ENCODE measurements around the gene DDX1. TPM values are rescaled to one million over a fixed set of nuclear protein-coding genes. Genes with fewer than 3 reads are reported as not detected.

The DDX1 gene
- polyA plus RNA-seq, 1 donor, result 87.8 TPM

DNA sequence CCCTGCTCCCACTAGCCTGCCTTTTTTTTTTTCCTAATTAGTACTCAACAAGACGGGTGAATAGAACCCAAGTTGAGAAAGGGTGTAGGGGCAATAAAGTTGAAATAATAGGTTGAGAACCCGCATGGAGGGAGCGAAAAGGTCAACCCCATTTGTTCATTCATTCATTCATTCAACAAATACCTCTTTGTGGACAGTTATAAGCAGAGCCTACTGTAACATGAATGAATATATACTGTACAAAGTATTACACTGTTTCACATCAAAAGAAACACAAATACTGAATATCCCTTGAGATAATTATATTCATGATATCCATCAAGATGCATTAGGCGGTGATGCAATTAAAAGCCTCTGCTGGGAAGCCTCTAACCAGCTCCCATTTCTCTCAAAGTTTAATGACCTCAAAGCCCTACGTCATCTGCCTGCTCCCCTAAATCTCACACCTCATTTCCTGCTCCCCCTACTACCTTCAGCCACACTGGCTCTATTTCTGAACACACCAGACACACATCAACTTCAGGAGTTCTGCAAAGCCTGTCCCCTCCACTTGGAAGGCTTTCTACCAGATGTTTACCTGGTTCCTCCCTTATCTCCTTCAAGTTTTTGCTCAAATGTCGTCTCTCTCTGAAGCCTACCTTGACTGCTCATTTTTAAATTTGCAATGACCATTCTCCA, 29.2 kb upstream of the DDX1 start:
- no peak for DNase-seq

DNA sequence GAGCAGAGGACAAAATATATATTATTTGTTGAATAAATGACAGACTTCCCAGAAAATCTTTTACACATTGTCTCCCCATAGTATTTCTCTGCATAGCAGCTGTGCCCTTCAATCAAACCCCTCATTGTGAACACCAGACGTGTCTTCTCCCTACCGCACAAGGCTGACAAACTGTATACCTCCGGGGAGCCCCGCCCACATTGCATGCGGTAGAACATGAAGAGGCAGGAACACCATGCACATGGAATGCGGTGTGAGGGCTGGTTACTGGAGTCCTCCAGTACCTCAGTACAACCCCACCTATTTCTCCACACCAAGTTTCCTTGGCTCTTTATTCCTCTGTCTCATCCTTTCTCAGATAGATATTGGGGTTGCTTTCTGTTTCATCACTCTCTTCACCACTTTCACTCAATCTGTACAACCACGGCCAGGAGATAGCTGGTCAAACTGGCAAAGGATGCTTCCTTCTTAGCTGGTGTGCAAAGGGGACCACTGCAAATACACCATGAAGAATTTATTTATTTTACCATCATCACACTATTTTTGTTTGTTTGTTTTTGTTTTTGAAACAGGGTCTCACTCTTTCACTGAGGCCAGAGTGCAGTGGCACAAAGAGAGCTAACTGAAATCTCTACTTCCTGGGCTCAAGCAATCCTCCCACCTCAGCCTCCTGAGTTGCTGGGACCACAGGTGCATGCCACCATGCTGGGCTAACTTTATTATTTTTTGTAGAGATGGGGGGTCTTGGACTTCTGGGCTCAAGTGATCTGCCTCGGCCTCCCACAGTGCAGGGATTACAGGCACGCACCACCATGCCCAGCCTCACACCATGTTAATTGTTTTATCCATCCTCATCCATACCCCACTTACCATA, 28.2 kb upstream of the DDX1 start:
- DNase-seq, result no peak

DNA sequence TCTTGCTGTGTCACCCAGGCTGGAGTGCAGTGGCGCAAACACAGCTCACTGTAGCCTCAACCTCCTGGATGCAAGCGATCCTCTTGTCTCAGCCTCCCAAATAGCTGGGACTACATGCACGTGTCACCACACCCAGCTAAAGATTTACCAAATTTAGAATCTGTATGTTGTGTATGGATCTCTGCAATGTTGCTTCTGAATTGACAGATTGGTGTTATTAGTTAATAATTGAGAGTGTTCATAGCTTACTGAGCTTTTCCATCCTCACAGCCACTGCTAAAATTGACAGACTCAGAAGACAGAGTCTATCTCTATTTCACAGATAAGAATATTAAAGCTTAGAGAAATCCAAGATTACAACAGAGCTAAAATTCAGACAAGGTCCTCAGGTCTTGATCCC, 26.3 kb upstream of the DDX1 start:
- DNase-seq, result no peak

DNA sequence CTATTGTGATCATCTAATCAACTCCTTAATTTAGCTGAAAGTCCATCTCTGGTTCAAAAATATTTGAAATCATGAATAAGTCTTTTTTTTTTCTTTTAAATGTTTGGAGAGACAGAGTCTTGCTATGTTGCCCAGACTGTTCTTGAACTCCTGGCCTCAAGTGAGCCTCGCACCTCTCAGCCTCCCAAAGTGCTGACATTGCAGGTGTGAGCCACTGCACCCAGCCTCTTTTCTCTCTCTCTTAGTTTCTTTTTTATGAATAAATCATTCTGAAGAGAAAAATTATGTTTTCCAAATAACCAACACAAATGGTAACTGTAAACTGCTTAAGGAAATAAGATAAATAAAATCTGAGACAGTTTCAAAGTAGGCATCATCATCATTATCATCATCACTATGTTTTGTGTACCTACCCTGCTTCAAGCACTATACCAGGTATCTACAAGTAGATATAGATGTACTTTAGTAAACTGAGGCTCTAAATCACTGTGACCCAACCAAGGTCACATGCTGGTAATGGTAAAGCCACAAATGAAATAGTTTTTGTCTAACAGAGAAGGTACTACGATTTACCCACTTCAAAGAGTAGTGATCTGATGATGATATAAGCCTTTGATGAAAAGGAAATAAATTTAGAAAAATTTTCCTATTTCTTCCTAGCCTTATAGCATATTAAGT, 25.5 kb upstream of the DDX1 start:
- DNase-seq, result no peak

DNA sequence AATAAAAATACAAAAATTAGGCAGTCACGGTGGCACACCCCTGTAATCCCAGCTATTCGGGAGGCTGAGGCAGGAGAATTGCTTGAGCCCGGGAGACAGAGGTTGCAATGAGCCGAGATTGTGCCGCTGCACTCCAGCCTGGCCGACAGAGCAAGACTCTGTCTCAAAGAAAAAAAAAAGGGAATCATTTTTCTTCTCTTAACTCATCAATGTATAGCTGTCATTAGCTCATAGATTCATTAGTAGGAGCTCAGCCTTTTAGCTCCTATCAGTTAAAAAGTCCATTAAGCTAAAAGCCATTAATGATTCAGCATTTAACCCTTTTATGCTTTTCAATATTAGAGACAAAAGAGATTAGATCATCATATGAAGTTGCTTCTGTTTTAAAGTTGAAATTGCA, 24.8 kb upstream of the DDX1 start:
- no peak for DNase-seq

DNA sequence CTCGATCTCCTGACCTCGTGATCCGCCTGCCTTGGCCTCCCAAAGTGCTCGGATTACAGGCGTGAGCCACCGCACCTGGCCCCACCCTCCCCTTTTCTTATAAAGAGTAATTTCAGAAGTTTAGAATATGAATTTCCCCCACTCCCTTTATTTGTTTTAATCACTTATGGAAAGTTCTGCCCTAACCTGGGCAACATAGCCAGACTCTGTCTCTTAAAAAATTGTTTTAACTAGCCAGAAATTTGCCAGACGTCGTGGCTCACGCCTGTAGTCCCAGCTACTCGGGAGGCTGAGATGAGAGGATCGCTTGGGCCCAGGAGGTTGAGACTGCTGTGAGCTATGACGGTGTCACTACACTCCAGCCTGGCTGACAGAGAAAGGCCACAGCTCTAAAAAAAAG, 22.8 kb upstream of the DDX1 start:
- no peak for DNase-seq

DNA sequence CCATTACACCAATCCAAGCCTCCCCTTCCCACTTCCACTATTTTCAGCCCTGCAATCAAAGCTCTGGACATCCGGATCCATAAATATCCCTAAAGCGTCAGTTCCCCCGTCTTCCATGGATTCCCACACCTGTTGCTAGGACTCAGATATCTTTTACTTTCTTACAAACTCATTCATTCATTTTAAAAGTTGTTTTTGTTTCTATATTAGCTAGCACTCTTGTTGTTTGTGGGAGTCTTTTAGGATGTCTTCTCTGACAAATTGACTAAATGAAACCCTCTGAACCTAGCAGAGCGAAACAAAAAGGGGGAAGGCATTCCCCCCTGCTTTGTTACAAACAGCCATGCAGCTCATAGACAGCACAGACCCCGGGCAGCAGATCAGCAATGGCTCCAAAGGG, 21.6 kb upstream of the DDX1 start:
- no peak for DNase-seq

DNA sequence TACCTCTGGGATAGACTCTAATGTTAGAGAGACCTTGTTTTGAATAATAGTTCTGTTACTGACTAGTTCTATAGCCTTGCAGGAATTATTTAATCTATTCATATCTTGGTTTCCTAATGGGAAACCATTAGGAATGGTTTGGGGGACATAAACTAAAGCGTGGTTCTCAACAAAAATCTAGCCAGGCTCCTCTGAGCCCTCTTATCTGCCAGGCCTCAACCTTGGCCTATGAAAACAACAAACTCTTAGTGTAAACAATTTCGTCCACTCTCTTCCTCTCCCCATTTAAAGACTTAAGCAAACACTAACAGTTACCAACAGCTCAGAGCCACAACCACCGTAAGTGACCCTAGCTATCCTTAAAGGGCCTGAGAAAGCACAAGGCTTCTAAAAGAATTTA, 19.9 kb upstream of the DDX1 start:
- no peak for DNase-seq

DNA sequence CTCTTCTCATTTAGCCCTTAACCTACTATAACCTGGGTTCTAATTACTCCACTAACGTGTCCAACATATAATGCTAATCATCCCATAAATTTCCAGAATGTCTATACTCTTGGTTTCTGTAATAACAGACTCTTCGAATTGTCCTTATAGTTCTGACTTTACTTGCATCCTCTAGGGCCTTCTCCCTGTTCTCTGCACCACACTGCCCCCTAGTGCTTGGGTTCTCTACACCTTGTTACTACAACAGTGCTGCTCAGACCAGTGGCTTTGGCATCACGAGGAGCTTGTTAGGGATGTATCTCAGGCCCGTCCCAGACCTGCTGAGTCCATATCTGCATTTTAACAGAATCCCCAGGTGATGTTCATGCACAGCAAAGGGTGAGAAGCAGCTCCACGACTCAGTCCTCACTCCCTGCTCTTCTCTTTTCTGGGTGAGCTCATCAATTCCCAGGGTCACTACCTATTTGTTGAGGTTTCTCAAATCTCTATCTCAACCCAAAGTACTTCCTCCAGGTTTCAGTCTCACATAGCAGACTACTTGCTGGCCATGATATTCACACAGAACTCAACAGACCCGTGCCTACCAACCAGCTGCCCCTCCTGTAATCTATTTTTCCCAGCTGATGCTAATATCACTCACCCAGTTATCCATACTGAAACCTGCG, 14.5 kb upstream of the DDX1 start:
- peak; percentile 58 for DNase-seq

DNA sequence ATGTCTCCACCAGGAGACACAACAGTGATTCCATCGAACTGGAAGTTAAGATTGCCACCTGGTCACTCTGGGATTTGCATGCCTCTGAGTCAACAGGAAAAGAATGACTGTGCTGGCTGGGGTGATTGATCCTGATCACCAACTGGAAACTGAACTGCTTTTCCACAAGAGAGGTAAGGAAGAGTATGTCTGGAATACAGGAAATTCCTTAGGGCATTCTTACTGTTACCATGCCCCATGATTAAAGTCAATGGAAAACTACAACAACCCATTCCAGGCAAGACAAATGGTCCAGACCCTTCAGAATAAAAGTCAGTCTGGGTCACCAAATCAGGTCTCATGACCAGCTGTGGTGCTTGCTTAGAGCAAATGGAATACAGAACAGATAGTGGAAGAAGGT, 12.0 kb upstream of the DDX1 start:
- DNase-seq, result no peak

DNA sequence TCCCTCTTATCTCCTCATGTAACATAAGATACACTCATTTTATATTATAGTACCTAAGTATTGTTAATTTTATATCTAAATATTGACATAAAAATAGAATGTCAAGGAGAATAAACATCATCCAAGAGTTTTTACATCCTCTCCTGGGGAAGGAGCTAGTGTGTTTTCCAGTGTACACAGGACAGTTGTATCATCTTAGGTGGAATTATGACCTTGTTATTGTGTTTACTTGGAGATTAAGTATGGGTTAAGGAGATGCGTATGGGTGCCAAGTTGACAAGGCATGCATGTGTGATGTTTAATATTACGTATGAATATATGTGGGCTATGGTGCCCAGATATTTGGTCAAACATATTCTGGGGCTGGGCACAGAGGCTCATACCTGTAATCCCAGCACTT, 11.2 kb upstream of the DDX1 start:
- no peak for DNase-seq

DNA sequence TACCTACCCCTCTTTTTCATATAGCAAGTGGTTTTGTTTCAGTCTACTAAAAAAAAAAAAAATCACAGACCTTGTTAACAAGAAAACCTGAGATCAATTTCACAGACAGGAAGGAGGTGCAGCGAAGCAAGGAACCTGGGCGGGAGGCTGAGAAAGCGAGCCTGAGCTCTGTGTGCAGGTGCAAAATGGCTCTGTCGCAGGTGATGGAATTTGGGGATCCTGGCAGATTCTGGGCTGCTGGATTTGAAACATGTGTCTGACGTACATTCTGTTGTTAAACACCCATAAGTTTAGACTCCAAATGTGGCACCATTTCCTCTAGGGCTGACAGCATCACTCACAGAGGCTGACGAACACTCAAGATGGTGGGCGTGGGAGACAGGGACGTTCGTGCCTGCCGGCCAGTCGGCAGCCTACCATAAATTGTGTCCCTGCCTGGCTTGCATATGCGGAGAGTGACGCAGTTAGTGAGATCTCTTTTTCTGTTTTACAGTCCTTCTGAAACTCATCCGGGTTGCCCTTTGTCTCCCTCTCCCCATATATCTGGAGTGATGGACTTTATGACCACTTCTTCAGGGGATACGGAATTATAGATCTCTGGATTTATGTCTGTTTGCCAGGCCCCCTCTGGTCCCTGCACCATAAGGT, 8.8 kb upstream of the DDX1 start:
- no peak for DNase-seq

DNA sequence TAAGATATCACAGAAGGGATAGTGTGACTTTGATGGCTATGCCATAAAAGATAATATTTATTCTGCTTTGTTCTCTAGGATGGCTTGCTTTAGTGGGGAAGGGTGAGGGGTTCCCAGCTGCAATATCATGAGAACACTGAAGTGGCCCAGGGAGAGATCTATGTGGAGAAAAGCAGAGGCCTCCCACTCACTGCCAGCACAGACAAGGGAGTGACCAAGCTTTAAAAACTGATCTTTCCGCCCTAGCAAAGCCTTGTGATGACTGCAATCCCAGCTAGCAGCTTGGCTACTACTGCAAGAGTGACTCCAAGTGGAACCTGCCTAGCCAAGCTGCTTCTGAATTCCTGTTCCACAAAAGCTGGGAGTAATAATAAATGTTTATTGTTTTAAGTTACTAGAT, 7.8 kb upstream of the DDX1 start:
- no peak for DNase-seq

DNA sequence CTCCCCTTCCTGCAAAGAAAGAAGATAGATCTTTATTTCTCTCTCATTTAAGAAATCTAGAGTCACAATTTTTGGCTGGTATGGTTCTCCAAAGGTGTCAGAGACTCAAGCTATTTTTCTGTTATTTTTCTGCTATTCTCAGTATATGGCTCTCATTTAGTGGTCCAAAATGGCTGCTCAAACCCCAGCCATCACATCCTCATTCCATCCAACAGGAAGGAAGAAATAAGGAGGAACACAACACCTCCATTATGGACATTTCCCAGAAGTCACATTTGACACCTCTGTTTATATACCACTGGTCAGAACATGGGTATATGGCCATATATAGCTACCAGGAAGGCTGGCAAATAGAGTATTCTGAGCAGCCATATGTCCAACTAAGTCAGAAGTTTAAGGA, 7.4 kb upstream of the DDX1 start:
- no peak for DNase-seq

DNA sequence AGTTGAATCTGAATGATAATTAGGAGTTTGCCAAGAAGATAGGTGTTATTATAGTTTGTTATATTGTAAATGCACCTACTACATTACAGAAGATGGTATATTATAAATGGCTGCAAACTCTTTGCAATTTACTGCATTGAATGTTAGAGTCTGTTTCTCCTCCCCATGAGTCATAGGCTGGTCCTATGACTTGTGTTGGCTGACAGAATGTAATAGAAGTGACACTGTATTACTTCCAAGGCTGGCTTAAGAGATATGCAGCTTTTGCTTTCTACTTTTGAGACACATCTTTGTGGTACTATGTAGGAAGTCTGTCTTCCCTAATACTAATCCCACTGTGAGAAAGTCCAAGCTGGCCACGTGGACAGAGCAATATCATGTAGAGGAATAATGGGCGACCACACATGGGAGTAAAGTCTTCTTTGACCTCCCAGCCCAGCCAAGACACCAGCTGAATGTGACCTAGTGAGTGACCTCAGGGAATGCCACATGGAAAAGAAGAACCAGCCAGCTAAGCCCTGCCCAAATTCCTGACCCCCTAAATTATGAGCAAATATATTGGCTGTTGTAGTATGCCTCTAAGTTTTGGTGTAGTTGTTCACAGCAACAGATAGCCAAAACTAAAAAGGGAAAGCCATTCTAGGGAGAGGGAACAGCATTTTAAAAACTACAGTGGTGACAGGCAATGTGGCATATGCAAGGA, 6.8 kb upstream of the DDX1 start:
- no peak for DNase-seq

DNA sequence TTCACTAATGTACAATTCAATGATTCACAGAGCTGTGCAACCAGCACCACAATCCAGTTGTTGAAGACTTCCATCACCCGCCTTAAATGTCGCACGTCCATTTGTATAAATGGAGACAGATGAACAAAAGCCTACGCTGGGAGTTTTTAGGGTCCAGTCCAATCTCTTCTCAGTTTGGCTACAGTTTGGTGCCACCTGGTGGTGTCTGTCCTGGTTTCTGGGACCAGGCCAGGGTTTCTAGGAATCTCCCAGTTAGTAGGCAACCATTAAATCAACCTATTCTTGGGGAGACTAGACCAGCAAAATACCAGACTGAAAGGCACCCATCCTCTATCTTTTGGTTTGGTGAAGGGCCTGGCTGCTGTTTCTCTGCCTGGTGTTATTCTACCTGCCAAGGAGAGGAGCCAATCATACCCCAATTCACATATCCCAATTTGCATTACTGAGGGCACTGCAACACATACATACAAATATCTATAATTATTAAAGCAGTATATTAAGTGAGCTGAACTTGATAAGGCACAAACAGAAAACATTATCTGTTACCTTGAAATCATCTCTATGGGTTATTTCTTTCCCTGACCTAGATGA, 3.2 kb upstream of the DDX1 start:
- peak; percentile 33 for DNase-seq

DNA sequence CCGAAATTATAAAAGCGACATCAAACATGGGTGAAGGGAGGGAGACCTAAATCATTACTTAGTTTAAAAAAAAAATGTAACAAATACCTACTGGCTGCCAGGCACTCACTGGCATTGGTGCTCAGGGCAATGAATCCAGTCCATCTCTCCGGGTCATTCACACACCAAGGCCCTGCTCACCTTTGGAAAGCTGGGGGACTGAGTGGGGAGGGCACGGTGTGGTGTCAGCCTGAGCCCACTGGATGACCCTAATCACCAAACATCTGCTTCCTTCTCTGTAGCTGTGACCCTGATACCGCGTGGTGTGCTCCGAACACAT, 336 bp upstream of the DDX1 start:
- DNase-seq, result no peak

DNA sequence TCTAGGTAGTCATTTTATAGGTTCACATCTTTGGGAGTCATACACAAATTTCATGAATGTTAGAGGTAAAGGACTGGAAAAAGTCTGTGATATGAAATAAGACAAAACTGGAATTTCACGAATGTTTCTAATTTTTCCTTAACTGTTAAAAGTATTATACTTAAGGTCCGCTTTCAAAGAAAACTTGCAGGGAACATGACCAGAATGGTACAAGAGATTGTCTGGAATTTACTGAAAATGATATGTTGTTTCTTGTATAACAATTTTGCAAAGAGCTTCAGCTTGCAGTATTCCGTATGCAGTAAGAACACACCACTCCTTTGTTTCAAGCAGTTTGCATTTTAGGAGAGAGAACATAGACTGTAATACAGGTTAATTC, 1.6 kb downstream of the DDX1 start:
- DNase-seq, result no peak

DNA sequence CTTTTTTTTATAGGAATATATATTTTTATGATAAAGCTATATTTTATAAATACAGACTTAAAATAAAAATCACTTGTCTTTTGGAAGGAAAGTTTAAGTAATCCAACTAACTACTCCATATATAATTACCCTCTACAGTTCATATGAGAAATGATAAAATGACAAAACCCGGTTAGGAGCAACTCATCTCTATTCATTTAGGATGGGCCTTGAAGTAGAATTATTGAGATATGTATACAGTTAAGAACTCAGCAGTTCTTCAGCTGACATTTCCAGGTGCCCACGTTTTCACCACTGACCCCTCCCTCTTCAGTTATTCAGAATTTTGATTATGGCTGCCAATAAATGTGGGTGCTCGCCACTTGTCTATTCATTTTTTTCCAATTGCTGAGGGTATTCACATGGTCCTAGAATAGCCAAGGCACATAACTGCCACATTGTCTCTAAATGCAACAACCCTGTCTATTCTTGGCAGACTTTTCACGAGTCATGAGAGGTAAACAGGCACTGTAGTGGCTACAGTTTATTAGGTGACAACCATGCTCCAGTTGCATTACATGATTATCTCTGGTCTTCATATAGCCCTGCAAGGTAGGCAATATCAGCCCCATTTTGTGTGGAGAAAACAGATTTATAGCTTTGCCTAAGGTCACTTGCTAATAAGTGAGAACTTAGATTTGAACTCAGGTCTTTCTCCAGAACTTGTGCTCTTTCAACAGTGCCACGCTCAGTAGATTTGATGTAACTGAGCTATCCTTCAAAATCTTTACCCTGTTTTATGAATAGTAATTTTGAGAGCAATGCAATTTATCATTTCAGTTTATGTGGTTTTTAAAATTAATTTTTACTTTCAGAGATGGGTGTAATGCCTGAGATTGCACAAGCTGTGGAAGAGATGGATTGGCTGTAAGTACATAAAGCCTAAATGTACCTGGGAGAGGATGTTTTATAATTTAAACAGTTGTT, 2.9 kb downstream of the DDX1 start:
- DNase-seq, result no peak

DNA sequence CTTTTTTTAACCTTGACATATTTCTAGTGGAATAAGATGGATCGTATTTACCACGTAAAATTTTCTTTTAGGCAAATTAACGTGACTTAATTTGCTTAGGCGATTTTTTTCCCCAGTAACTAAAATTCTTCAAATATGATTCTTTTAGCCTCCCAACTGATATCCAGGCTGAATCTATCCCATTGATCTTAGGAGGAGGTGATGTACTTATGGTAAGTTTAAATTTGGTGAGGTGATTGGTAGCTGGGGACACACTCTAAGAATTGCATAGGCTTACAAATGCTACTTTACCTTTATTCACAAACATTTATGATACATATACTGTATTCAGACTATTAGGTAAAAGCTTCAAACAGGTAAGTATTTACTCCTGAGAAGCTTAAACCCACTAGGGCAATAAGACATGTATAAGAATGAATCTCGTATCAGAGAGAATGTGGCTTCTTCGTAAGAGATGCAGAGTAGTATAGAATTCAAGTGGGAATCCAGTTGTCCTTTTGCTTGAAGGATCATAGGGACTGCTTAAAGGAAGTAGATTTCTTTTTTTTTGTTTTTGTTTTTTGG, 3.8 kb downstream of the DDX1 start:
- DNase-seq, result no peak

Data from hindlimb muscle (tissue), 1 donor.